HepG2 (cell line): ENCODE data around the gene ZNF217. TPM values are rescaled to one million over a fixed set of nuclear protein-coding genes. Genes with fewer than 3 reads are reported as not detected.
A peak's percentile ranks its signal among the peaks of the same experiment; 100 is the strongest.

Experiments
- BRCA1 ChIP-seq: sonication (generic); formaldehyde crosslinking; IDR thresholded peaks from 2 replicates; pipeline ENCODE4 v1.4.0; 2020; ENCODE audit warnings: missing genetic modification reagents
- HIVEP1 ChIP-seq: sonication (generic); formaldehyde crosslinking; IDR thresholded peaks from 2 replicates; pipeline ENCODE4 v1.4.0; 2020; ENCODE audit warnings: mild to moderate bottlenecking, missing genetic modification reagents
- KAT2B ChIP-seq: fragments of 150-350 bp; IDR thresholded peaks from 2 replicates; pipeline ENCODE4 v1.6.1; 2014; ENCODE audit warnings: low read depth, low read length, borderline replicate concordance
- MIER2 ChIP-seq: IDR thresholded peaks from 2 replicates; pipeline ENCODE4 v1.6.1; 2016; ENCODE audit warnings: missing biosample characterization, missing genetic modification reagents
- SMAD9 ChIP-seq: sonication (generic); formaldehyde crosslinking; IDR thresholded peaks from 2 replicates; pipeline ENCODE4 v1.5.1; 2020; ENCODE audit warnings: mild to moderate bottlenecking, missing genetic modification reagents
- TAF1 ChIP-seq: sonication (generic); formaldehyde crosslinking; IDR thresholded peaks from 2 replicates; pipeline ENCODE4 v1.4.0; 2020; ENCODE audit warnings: missing genetic modification reagents
- THYN1 ChIP-seq: sonication (generic); formaldehyde crosslinking; IDR thresholded peaks from 2 replicates; pipeline ENCODE4 v1.8.1; 2023; ENCODE audit warnings: low read depth, mild to moderate bottlenecking, moderate library complexity, missing genetic modification reagents, borderline replicate concordance
- ZFP36 ChIP-seq: fragments of 150-350 bp; IDR thresholded peaks from 2 replicates; pipeline ENCODE4 v1.6.1; 2018; ENCODE audit warnings: borderline replicate concordance, low read length, low read depth; ENCODE audit not compliant: partially characterized antibody
- ZNF143 ChIP-seq: sonication (generic); formaldehyde crosslinking; IDR thresholded peaks from 2 replicates; pipeline ENCODE4 v1.4.0; 2020; ENCODE audit warnings: missing genetic modification reagents
- ZNF660 ChIP-seq: sonication (generic); formaldehyde crosslinking; IDR thresholded peaks from 2 replicates; pipeline ENCODE4 v1.5.1; 2020; ENCODE audit warnings: mild to moderate bottlenecking, low read depth, missing genetic modification reagents, borderline replicate concordance
- ZNF749 ChIP-seq: sonication (generic); formaldehyde crosslinking; IDR thresholded peaks from 2 replicates; pipeline ENCODE4 v1.8.0; 2022; ENCODE audit warnings: mild to moderate bottlenecking, missing genetic modification reagents, moderate library complexity, borderline replicate concordance
- ZNF775 ChIP-seq: sonication (generic); formaldehyde crosslinking; IDR thresholded peaks from 2 replicates; pipeline ENCODE4 v1.4.0; 2020; ENCODE audit warnings: missing genetic modification reagents, mild to moderate bottlenecking, moderate library complexity, borderline replicate concordance
- polyA plus RNA-seq, 8 experiments: library from polyadenylated mRNA; depleted of rRNA in 3 of 8; stranded (reverse) in 7 of 8; unstranded in 1 of 8; fragments of >200 nt; fragmentation: Illumina TruSeq in 4 of 8; extraction: Trizol in 4 of 8; gene quantifications; 2 replicates each; pipeline versions ENCODE4 v1.2.1 to v1.2.3, GENCODE V29; 2011 to 2016; ENCODE audit warnings: low read depth in 4 of 8, missing spikeins in 1 of 8, mixed read lengths in 1 of 8; ENCODE audit not compliant: insufficient read depth in 1 of 8
- total RNA-seq, 5 experiments: library from RNA; depleted of rRNA; stranded (reverse); fragments of >200 nt; fragmentation: Illumina TruSeq; extraction: Trizol; gene quantifications; 2 replicates each; pipeline ENCODE4 v1.2.3, GENCODE V29; 2016; ENCODE audit warnings: low read depth in 1 of 5
- TF ChIP-seq, protein P1 (sequence below): sonication (generic); formaldehyde crosslinking; IDR thresholded peaks from 2 replicates; pipeline ENCODE4 v1.9.0; 2021; ENCODE audit warnings: missing genetic modification reagents, borderline replicate concordance
- TF ChIP-seq, protein P2 (sequence below): sonication (generic); formaldehyde crosslinking; IDR thresholded peaks from 2 replicates; pipeline ENCODE4 v1.5.1; 2020; ENCODE audit warnings: mild to moderate bottlenecking, missing genetic modification reagents, borderline replicate concordance
- TF ChIP-seq, protein P3 (sequence below): sonication (generic); formaldehyde crosslinking; IDR thresholded peaks from 2 replicates; pipeline ENCODE4 v1.8.1; 2023; ENCODE audit warnings: mild to moderate bottlenecking, missing genetic modification reagents, borderline replicate concordance
- TF ChIP-seq, protein P4 (sequence below): sonication (generic); formaldehyde crosslinking; IDR thresholded peaks from 2 replicates; pipeline ENCODE4 v1.4.0; 2020; ENCODE audit warnings: missing genetic modification reagents

The ZNF217 gene
- total and polyA plus RNA-seq, 2 of the 13 experiments (the other 11 are each of a cell fraction or from before 2014, with no cell fraction given) = 22.3 to 29.8 TPM

DNA sequence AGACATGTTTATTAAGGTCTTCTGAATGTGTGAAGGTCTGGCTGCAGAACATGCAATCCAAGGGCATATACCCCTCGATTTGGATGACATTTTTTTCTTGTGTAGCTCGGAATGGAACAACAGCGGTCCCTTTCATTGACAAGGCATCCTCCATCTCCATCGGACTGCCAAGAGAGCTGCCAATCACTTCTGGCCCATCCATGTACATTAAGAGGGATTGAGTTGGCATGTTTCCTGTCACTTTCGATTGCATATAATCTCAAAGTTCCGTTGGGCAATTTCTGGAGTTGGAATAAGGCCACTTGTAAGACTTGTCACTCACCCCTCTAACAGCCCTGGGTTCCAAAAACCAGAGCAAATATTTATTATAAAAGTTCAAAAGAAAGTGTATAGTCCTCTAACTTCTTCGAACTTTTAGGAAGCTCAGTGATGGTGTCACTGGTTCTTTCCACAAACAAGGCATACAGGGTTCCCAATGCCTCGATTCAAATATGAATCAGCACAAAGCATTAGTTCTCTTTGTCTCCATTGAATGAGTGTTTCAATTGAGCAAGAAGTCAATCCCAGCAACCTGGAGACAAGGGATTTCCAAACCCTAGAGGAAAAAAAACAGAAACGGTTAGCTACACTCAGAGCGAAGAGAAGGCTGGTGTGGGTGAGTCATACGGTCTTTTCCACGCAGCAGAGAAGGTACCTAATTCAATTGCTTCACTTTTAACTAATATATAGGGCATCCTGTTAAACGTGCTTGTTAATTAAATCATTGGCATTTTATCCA is 10.9 kb downstream of the ZNF217 start (continued):
- TF ChIP-seq, protein P1, sequence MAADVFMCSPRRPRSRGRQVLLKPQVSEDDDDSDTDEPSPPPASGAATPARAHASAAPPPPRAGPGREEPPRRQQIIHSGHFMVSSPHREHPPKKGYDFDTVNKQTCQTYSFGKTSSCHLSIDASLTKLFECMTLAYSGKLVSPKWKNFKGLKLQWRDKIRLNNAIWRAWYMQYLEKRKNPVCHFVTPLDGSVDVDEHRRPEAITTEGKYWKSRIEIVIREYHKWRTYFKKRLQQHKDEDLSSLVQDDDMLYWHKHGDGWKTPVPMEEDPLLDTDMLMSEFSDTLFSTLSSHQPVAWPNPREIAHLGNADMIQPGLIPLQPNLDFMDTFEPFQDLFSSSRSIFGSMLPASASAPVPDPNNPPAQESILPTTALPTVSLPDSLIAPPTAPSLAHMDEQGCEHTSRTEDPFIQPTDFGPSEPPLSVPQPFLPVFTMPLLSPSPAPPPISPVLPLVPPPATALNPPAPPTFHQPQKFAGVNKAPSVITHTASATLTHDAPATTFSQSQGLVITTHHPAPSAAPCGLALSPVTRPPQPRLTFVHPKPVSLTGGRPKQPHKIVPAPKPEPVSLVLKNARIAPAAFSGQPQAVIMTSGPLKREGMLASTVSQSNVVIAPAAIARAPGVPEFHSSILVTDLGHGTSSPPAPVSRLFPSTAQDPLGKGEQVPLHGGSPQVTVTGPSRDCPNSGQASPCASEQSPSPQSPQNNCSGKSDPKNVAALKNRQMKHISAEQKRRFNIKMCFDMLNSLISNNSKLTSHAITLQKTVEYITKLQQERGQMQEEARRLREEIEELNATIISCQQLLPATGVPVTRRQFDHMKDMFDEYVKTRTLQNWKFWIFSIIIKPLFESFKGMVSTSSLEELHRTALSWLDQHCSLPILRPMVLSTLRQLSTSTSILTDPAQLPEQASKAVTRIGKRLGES (CRISPR knock-in tag) = no peak
- TF ChIP-seq KAT2B (no peak), ZFP36 (no peak), MIER2 (CRISPR knock-in tag) (no peak), ZNF143 (CRISPR knock-in tag) (no peak), ZNF749 (no peak), BRCA1 (CRISPR knock-in tag) (no peak), HIVEP1 (no peak), ZNF660 (CRISPR knock-in tag) (no peak), SMAD9 (CRISPR knock-in tag) (no peak), ZNF775 (CRISPR knock-in tag) (no peak), THYN1 (CRISPR knock-in tag) (no peak), TAF1 (CRISPR knock-in tag) (peak; percentile 9; the same call in 1 of the 2 replicates)
- TF ChIP-seq, protein P2, sequence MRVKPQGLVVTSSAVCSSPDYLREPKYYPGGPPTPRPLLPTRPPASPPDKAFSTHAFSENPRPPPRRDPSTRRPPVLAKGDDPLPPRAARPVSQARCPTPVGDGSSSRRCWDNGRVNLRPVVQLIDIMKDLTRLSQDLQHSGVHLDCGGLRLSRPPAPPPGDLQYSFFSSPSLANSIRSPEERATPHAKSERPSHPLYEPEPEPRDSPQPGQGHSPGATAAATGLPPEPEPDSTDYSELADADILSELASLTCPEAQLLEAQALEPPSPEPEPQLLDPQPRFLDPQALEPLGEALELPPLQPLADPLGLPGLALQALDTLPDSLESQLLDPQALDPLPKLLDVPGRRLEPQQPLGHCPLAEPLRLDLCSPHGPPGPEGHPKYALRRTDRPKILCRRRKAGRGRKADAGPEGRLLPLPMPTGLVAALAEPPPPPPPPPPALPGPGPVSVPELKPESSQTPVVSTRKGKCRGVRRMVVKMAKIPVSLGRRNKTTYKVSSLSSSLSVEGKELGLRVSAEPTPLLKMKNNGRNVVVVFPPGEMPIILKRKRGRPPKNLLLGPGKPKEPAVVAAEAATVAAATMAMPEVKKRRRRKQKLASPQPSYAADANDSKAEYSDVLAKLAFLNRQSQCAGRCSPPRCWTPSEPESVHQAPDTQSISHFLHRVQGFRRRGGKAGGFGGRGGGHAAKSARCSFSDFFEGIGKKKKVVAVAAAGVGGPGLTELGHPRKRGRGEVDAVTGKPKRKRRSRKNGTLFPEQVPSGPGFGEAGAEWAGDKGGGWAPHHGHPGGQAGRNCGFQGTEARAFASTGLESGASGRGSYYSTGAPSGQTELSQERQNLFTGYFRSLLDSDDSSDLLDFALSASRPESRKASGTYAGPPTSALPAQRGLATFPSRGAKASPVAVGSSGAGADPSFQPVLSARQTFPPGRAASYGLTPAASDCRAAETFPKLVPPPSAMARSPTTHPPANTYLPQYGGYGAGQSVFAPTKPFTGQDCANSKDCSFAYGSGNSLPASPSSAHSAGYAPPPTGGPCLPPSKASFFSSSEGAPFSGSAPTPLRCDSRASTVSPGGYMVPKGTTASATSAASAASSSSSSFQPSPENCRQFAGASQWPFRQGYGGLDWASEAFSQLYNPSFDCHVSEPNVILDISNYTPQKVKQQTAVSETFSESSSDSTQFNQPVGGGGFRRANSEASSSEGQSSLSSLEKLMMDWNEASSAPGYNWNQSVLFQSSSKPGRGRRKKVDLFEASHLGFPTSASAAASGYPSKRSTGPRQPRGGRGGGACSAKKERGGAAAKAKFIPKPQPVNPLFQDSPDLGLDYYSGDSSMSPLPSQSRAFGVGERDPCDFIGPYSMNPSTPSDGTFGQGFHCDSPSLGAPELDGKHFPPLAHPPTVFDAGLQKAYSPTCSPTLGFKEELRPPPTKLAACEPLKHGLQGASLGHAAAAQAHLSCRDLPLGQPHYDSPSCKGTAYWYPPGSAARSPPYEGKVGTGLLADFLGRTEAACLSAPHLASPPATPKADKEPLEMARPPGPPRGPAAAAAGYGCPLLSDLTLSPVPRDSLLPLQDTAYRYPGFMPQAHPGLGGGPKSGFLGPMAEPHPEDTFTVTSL (CRISPR knock-in tag) = no peak
- TF ChIP-seq, protein P3, sequence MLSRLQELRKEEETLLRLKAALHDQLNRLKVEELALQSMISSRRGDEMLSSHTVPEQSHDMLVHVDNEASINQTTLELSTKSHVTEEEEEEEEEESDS (CRISPR knock-in tag) = no peak
- TF ChIP-seq, protein P4, sequence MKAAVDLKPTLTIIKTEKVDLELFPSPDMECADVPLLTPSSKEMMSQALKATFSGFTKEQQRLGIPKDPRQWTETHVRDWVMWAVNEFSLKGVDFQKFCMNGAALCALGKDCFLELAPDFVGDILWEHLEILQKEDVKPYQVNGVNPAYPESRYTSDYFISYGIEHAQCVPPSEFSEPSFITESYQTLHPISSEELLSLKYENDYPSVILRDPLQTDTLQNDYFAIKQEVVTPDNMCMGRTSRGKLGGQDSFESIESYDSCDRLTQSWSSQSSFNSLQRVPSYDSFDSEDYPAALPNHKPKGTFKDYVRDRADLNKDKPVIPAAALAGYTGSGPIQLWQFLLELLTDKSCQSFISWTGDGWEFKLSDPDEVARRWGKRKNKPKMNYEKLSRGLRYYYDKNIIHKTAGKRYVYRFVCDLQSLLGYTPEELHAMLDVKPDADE (CRISPR knock-in tag) = no peak
